Activated CD4-positive, alpha-beta T cell treated with anti-CD3 and anti-CD28 coated beads, Interleukin-2, amount 50 U/mL, for 16 hours (primary cell): Measurements from ENCODE around the gene CLMN.

Experiments used
- DNase-seq: peaks from one replicate; pipeline ENCODE4 v3.0.0-alpha.2; 2020

The CLMN gene, protein sequence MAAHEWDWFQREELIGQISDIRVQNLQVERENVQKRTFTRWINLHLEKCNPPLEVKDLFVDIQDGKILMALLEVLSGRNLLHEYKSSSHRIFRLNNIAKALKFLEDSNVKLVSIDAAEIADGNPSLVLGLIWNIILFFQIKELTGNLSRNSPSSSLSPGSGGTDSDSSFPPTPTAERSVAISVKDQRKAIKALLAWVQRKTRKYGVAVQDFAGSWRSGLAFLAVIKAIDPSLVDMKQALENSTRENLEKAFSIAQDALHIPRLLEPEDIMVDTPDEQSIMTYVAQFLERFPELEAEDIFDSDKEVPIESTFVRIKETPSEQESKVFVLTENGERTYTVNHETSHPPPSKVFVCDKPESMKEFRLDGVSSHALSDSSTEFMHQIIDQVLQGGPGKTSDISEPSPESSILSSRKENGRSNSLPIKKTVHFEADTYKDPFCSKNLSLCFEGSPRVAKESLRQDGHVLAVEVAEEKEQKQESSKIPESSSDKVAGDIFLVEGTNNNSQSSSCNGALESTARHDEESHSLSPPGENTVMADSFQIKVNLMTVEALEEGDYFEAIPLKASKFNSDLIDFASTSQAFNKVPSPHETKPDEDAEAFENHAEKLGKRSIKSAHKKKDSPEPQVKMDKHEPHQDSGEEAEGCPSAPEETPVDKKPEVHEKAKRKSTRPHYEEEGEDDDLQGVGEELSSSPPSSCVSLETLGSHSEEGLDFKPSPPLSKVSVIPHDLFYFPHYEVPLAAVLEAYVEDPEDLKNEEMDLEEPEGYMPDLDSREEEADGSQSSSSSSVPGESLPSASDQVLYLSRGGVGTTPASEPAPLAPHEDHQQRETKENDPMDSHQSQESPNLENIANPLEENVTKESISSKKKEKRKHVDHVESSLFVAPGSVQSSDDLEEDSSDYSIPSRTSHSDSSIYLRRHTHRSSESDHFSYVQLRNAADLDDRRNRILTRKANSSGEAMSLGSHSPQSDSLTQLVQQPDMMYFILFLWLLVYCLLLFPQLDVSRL

DNA sequence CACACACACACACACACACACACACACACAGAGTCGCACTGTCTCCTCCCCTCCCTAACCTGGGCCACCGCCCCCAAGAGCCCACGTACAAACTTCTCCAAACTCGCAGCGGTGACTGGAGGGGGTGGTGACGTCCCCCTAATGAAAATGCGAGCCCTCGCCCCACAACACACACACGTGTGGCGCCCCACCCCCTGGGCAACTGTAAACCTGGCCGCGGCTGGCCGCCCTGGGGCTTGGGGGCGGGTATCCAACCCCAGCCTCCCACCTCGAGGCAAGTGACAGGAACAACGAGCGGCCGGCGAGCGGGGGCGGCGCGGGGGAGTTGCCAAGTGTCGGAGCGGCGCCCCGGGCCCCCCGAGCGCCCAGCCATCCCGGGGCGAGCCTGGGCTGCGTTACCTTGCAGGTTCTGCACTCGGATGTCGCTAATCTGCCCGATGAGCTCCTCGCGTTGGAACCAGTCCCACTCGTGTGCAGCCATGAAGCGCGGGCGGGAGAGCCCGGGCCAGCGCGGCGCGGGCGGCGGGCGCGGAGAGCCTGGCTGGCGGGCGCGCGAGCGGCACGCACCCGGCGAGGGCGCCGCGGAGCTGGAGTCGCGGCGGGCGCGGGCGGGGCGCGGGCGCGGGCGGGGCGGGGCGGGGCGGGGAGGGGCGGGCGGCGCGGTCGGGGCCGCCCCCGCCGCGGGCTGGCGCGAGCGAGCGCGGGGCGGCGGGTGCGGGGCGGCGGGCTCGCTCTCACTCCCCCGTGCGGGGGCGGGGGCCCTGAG is at the start of gene CLMN:
Gene CLMN (minus strand): TSS at position 597 of the 766 bp plus-strand sequence. CDS start 116 bp downstream, at position 481.
- no peak for DNase-seq

DNA sequence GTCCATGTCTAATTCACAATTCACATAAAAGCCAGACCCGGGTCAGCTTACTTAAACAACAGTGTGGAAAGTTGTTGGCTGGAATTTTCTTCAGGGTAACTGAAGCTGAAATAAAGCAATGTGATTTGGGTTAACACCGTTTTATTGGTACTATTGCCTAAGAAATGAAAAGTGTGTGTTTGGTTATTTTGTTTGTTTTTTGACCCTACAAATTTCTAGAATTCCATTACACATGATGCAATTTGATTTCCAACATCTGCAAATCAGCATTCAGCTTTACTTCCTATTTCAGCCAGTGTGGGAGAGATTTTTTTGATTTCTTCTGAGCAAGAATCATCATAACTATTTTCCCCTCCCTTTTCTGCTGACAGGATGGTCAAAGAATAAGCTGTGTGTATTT is 45.7 kb upstream of the CLMN start:
- DNase-seq = no peak

DNA sequence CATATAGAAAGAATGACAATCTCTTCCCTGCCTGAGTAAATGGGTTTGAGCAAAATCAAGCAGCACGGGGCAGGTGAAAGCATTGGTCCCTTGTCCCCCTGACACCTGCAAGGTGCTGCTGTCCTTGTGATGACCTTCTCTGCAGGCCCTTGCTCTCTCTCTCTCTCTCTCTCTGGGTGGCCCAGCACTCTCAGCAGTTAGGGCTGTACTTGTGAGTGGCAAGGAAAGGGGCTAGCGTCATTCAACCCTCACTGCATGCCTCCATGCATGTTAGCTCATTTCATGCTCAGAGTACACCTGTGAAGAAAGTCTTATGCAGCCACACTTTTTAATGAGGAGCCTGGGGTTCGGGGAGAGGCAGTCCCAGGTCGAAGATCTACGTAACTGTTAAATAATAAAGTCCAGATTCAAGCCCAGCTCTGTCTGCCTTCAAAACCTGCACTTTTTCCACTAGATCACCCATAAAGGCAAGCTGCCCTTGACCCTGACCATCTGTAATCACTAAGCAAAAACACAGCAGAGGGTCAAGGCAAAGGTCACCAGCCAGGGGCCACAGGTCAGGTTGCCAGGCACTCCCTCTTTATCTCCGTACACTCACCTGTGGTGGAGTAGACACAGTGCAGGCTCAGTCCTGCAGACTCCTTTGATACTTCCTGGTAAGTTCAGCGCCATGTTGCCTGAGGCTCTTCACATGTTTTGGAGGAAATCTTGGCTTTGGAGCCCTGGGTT is 44.9 kb upstream of the CLMN start:
- DNase-seq = no peak

DNA sequence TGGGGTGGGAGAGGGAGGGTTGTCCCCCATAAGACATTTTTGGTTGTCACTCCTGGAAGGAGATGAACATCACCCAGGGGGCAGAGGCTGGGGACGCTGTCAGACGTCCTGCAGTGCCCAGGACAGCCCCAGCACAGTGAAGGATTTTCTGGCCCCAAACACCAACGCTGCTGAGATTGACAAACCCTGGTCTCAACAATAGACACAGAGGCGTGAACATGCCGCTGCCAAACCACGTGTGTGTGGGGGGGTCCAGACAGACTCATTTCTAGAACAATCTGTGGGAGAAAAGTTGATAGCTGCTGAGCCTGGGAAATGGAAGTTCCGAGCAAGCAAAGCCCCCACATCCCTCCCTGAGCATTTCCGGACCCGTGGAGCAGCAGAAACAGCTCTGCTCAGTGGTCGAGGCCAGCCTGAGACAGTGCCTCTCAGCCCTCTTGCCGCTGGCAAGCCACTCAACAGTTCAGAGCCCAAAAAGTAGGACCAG is 43.8 kb upstream of the CLMN start:
- no peak for DNase-seq

DNA sequence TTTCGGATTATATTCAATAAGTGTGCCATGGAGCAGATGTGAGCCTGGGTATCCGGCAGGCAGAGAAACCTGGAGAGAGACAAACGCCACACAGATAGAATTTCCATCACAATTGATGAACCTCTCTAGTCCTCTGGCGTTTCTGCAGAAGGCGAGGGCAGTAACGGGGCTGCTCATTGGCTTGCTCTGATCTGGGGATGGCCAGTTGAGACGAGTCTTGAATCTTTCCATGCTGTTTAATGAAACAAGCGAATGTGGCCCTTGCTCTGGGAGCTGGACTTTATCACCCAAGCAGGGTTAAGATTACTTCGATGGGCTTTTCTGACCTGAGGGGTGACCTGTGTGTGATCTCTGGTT is 42.4 kb upstream of the CLMN start:
- no peak for DNase-seq

DNA sequence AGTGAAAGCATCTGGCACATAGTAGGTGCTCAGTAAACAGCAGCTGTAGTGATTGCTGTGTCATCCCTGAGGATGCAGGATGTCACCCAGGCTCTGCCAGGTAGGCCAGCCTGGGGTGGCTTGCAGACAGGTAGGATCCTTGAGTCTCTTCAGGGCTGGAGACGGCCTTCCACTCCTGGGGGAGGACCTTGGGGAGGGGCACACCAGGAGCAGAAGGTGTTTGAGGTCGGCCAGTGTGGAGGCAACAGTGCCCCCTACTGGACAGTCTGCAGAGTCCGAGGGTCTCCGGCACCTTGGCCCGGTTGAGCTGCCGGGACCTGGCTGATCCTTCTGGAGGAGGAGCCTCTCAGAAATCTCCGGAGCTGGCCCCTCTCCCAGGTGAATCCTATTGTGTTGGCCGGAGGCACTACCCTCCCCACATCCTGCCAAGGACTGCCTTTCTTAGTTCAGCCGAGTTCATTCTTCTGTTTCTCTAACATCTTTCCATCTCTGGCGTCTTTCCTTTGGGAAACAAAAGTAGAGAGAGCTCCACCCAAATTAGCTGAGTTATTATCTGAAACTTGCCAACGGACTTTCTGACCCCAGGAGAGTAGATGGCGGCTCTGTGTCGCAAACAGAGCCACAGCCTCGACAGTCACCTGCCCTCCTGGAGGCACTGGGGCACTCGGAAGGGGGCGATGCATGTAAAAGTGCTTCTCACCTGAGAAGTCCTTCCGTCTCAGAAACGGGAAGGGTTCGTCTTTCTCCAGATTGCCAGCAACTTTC is 41.8 kb upstream of the CLMN start:
- peak; percentile 55 for DNase-seq

DNA sequence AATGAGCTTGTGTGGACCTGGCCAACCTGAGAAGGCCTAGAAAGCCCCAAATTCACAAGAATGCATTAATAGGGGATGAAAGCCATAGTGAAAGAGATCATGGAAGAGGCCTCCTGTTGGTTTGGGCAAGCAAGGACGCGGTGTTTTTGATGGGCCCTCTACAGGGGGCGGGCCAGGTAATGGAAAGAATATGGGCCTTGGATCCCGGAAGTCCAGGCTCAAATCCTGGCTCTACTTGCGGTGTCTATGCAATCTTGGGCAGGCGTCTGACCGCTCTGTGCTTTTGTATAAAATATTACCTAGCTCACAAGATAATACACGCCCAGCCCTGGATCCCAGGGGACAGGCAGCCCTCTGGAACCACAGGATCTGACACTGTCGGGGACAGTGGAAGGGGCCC is 41.1 kb upstream of the CLMN start:
- no peak for DNase-seq

DNA sequence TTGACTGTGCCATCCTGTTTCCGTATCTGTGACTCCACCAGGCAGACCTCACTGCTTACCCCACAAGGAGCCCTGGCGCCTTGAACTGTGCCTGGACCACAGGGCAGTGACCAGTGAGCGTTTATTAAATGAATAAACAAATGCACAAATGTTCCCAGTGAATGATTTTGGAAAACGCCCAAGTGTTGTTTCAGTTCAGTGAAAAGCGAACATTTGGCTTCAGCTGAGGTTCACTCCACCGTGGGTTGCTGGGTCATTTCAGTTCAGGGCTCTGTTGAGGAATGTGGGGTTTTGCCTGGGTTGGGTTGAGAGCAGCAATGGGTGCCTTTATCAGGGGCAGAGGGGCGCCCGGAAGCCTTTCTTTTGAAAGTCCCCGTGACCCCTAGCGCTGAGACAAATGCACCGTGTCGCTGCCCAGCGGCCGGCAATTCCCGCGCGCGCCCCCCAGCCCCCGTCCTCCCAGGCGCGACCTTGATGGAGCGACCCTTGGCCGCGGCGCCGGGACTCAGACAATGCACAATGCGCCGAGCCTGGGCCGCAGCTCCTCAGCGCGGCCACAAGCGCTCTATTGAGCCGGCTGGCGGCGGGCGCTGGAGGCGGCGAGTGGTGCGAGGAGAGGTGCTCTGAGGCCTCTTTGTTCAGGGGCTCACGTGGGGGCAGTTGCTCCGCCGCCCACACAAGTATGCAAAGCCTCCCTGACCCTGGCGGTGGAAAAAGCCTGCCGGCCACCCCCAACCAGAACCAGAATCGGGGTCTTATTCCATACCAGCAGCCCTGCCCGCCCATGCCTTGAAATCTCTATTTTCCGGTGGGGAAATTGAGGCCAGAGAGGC is 40.5 kb upstream of the CLMN start:
- no peak for DNase-seq

DNA sequence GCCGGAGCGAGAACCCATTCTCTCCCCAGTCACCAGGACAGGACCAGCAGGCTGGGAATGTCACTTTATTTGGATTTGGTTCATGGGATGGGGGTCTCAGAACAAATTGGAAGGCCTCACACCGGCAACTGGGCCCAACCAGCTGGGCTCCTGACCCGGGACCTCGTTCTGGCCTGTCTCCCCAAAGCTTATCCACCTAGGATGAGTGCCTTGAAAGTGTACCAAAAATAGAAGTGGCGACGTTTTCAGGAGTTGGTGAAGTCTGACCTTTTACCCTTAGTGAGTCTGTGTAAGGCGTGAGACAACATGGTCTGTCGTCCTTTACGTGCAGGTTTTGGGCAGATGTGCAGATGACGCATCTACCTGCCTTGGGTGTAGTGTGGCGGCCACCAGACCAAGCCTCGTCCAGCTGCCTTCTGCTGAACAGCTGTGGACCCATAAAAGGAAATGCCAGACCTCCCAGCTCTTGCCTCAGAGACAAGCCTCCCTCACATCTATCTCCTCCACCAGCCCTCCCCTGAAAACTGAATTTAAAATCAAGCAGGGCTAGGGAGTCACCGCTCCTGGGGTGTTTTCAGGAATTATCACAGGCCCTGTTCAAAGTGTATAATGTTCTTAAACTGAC is 36.6 kb upstream of the CLMN start:
- DNase-seq = no peak

DNA sequence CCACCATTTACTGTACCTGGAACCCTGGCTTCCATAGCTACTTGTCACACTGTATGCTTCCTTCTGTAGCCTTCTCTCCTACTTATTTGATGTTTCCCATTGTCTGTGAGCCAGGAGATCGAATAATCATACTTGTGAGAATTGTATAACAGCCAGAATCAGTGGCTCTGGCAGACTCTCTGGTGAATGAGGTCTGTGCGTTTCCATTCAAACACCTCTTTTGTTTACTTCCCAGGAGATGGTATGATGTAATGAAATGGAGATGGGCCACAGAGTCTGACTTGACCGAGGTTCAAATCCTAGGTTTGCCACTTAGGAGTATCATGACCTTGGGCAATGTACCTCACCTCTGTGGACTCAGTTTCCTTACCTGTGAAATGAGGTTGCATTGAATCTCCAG is 35.7 kb upstream of the CLMN start:
- no peak for DNase-seq

DNA sequence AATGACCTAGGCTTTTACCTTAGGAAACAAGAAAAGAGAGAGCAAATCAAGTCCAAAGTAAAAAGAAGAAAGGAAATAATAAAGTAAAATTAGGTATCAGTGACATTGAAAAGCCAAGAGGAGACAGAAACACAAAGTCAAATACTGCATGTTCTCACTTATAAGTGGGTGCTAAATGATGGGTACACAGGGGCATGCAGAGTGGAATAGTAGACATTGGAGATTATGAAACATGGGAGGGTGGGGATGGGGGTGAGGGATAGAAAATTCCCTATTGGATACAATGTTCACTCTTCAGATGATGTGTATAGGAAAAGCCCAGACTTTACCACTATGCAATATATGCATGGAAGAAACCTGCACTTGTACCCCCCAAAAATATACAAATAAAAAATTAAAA is 35.1 kb upstream of the CLMN start:
- DNase-seq = no peak

DNA sequence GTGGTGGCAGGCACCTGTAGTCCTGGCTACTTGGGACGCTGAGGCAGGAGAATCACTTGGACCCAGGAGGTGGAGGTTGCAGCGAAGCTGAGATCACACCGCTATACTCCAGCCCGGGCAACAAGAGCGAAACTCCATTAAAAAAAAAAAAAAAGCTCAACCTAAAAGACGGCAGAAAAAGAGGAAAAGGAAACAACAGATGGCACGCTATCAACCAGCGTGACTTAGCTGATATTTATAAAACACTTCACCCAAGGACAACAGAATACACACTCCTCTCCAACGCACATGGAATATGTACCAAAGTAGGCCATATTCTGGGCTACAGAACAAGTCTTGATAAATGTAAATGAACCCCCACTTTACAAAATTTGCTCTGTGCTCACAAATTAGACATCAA is 34.0 kb upstream of the CLMN start:
- DNase-seq = no peak

DNA sequence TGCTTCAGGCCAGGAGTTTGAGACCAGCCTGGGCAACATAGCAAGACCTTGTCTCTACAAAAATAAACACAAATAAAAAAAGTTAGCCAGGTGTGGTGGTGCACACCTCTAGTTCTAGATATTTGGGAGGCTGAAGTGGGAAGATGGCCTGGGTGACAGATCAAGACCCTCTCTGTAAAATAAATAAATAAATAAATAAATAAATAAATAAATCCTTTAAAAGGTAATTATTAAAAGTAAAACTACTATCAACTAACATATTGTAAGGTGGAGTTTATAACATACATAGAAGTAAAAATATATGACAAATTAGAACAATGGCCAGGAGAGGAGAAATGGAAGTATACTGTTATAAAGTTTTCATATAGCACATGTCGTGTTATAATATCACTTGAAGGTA is 33.3 kb upstream of the CLMN start:
- no peak for DNase-seq

DNA sequence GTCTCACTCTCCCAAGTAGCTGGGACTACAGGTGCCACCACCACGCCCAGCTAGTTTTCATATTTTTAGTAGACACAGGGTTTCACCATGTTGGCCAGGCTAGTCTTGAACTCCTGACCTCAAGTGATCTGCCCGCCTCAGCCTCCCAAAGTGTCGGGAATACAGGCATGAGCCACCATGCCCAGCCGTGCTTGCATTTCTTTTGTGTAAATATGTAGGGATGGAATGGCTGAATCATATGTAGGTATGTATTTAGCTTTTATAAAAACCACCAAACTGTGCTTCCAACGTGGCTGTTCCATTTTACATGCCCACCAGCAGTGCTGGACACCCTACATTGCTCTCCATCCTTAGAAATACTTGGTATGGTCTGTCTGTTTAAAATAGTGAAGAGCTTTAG is 32.8 kb upstream of the CLMN start:
- DNase-seq = no peak

DNA sequence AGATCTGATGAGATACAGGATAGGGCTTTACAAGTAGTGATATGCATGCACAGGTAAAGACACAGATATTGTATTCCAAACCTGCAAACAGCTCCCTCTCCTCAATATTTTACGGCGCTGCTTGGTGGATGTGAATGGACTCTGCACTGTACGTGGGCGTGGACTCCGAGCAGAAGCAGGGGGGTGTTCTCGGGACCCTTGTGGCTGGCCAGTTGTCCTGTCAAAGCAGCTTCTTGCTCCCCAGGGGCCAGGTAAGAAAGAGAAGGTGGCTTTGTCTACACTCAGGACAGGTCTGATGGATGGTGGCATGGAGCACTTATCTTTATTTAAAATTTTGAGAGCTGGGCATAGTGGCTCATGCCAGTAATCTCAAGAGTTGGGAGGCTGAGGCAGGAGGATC is 29.5 kb upstream of the CLMN start:
- no peak for DNase-seq

DNA sequence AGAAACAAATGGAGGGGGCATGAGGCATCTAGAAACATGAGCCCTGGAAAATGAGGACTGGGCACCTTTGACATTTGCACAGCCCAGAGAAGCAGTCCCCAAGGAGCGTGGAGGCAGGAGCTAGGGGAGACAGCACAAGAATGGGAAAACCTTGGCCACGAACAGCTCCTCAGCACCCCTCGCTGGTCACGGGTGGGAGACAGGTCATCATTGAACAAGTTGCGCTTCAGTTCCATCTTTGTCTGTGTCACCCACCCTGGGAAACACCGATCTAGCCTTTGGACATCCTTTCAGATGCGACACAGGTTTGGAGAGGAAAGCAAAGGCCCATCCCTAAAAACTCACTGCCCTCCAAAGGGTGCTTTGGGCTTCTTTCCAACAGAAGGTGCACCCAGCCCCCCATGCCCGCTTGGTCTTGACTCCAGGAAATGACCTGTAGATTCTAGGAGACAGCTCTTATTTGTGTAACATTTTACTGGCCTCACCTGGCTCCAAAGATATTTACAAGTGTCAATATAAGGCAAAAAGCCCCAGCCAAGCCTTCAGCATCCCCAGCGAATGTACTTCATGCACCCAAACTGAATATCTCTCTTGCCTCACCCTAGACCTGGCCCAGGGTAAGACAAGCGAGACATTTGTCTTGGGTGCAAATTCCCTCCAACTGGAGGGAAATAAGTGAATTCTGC is 28.8 kb upstream of the CLMN start:
- no peak for DNase-seq

DNA sequence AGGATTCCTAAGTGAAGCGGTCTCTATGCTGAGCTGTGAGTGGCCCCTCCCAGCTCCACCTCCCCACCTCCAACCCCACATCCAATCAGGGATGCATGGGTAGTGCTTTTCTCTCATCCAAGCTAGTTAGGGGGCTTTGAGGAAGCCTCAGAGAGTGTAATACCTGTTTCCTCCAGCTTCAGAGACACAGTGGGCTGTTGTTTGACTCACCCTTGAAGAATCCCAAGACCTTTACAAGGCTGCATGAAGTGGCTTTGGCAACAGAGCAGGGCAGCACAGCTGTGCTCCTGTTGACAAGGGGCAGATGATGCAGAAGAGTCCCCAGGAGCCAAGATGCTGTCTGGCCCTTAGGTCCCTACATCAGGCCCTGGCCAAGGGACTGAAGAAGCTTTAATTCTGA is 27.1 kb upstream of the CLMN start:
- no peak for DNase-seq

DNA sequence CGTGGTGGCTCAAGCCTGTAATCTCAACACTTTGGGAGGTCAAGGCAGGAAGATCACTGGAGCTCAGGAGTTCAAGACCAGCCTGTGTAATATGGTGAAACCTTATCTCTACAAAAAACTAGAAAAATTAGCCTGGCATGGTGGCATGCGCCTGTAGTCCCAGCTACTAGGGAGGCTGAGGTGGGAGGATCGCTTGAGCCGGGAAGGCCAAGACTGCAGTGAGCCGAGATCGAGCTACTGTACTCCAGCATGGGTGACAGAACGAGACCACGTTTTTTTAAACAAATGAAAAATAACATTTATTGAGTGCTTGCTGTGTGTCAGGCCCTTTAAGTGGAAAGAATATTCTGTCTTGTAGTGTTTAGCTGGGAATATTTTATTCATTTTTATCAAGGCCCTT is 26.6 kb upstream of the CLMN start:
- no peak for DNase-seq

DNA sequence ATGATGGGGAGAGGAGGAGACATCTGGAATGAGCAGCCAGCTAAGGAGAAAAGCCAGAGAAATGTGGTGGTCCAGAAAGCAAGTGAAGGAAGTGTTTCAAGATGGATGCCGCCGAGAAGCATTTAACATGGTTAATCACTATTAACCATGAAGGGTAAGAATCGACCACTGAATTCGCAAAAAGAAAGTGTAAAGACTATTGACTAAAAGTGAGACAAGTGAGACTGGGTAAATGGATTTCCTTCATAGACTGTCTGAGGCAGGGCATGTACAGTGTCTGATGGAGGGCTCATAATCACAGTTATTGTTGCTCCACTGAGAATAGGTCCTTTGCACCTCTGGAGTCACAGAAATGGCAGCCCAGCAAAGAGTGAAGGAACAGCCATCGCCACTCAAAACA is 25.3 kb upstream of the CLMN start:
- no peak for DNase-seq

DNA sequence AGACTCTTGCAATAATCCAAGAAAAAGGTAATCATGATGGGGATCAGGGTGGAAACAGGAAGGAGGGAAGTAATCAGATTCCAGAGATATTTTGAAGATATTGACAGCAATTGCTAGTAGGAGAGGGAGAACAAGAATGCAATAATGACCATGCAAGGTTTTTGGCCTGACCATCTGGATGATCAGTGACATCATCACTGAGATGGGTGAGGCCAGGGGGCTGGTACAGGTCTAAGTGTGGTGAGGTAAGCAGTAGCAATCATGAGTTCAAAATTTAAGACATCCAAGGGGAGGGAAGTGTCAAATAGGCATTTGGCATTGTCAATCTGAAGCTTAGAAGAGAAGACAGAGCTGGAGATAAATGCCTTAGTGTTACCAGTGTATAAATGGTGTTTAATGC is 24.8 kb upstream of the CLMN start:
- no peak for DNase-seq
